Activated CD4-positive, alpha-beta T cell treated with anti-CD3 and anti-CD28 coated beads, Interleukin-2, amount 10 ng/mL, durations not matched to agents 7 days and 5 days (primary cell): Measurements from ENCODE around the gene ZNF516. TPM values are rescaled to one million over a fixed set of nuclear protein-coding genes. Genes with fewer than 3 reads are reported as not detected.

ENCODE experiments used
- CTCF ChIA-PET: fragments of 350-600 bp; sonication (Branson Sonifier 250); formaldehyde crosslinking; loops from one replicate; lab custom pipeline; 2021; ENCODE audit warnings: antibody characterized with exemption; lab: Charles Lee
- POLR2A ChIA-PET: fragments of 350-600 bp; sonication (Branson Sonifier 250); formaldehyde crosslinking; loops from one replicate; lab custom pipeline; 2021; ENCODE audit warnings: antibody characterized with exemption; lab: Charles Lee
- DNase-seq: peaks from one replicate; pipeline ENCODE4 v3.0.0-alpha.2; 2020
- H3K27ac Mint-ChIP-seq: one replicate; pipeline ENCODE4 v1.8.0; 2021; ENCODE audit warnings: mild to moderate bottlenecking, moderate library complexity, mixed read lengths
- H3K27me3 Mint-ChIP-seq: one replicate; pipeline ENCODE4 v1.8.0; 2021; ENCODE audit warnings: mixed read lengths
- H3K36me3 Mint-ChIP-seq: one replicate; pipeline ENCODE4 v1.8.0; 2021; ENCODE audit warnings: low read depth, mixed read lengths
- H3K4me1 Mint-ChIP-seq: one replicate; pipeline ENCODE4 v1.8.0; 2021; ENCODE audit warnings: mixed read lengths
- H3K4me3 Mint-ChIP-seq: one replicate; pipeline ENCODE4 v1.8.0; 2021; ENCODE audit warnings: mild to moderate bottlenecking, moderate library complexity, mixed read lengths
- H3K9me3 Mint-ChIP-seq: one replicate; pipeline ENCODE4 v1.8.0; 2021; ENCODE audit warnings: mixed read lengths
- total RNA-seq, 2 experiments: library from RNA; stranded (reverse); gene quantifications; one replicate each; pipeline ENCODE4 v1.2.3, GENCODE V29; 2021

ZNF516 gene
- total RNA-seq, 2 experiments from 2014 or later = 3.9 to 4.1 TPM

- Mint-ChIP-seq H3K4me1 (peaks cover 36% of the 10 kb centered on the region), H3K27me3 (peaks cover 55% of the 10 kb centered on the region), H3K27ac (peak overlapping the region; percentile 83), H3K36me3 (no peaks in the 10 kb centered on the region), H3K9me3 (no peaks in the 10 kb centered on the region), H3K4me3 (peak overlapping the region; percentile 89)
- ChIA-PET CTCF (interaction anchor here (0.6 kb wide), 1 partner anchor 13 kb away, joined by 3 read pairs; no protein-coding TSS in a partner anchor), POLR2A (no interaction called here)
- peak; percentile 21 for DNase-seq
Observed at GRCh38 chr18:76491776-76492668, 3.0 kb downstream of the ZNF516 start.

- ChIA-PET POLR2A (no interaction called here), CTCF (no interaction called here)
- Mint-ChIP-seq H3K27me3 (peaks cover 53% of the 10 kb centered on the region), H3K4me1 (peaks cover 36% of the 10 kb centered on the region), H3K4me3 (peak overlapping the region; percentile 89), H3K27ac (no peak overlapping the region), H3K9me3 (no peaks in the 10 kb centered on the region), H3K36me3 (no peaks in the 10 kb centered on the region)
- DNase-seq = peak; percentile 67
Observed at GRCh38 chr18:76491473-76491775, 3.6 kb downstream of the ZNF516 start.

GRCh38 chr18:76490670-76491472 lies 4.2 kb downstream of the ZNF516 start:
- Mint-ChIP-seq H3K4me1 (peaks cover 33% of the 10 kb centered on the region), H3K27me3 (peaks cover 50% of the 10 kb centered on the region), H3K9me3 (no peaks in the 10 kb centered on the region), H3K4me3 (peak overlapping the region; percentile 81), H3K36me3 (no peaks in the 10 kb centered on the region), H3K27ac (peak overlapping the region; percentile 82)
- ChIA-PET CTCF (no interaction called here), POLR2A (no interaction called here)
- DNase-seq = peak; percentile 57

- CTCF ChIA-PET = no interaction called here
- Mint-ChIP-seq H3K4me3 (peak overlapping the region; percentile 81), H3K9me3 (no peaks in the 10 kb centered on the region), H3K36me3 (no peaks in the 10 kb centered on the region), H3K27ac (no peak overlapping the region), H3K27me3 (peaks cover 44% of the 10 kb centered on the region), H3K4me1 (peaks cover 28% of the 10 kb centered on the region)
- DNase-seq = no peak
- POLR2A ChIA-PET = no interaction called here
Observed at GRCh38 chr18:76490033-76490432, 5.0 kb downstream of the ZNF516 start.

GRCh38 chr18:76489081-76489480 lies 6.0 kb downstream of the ZNF516 start:
- POLR2A ChIA-PET = interaction anchor here (0.6 kb wide), 1 partner anchor 14 kb away, joined by 3 read pairs; no protein-coding TSS in a partner anchor
- Mint-ChIP-seq H3K9me3 (no peaks in the 10 kb centered on the region), H3K4me3 (no peak overlapping the region), H3K27ac (no peak overlapping the region), H3K36me3 (no peaks in the 10 kb centered on the region), H3K27me3 (peaks cover 39% of the 10 kb centered on the region), H3K4me1 (peaks cover 24% of the 10 kb centered on the region)
- DNase-seq = no peak
- CTCF ChIA-PET = no interaction called here

GRCh38 chr18:76488190-76488589 lies 6.9 kb downstream of the ZNF516 start:
- Mint-ChIP-seq H3K9me3 (no peaks in the 10 kb centered on the region), H3K27me3 (peaks cover 31% of the 10 kb centered on the region), H3K4me3 (no peak overlapping the region), H3K27ac (no peak overlapping the region), H3K4me1 (peaks cover 15% of the 10 kb centered on the region), H3K36me3 (no peaks in the 10 kb centered on the region)
- no peak for DNase-seq
- POLR2A ChIA-PET = no interaction called here
- CTCF ChIA-PET = no interaction called here

GRCh38 chr18:76487782-76488181 lies 7.3 kb downstream of the ZNF516 start:
- ChIA-PET CTCF (no interaction called here), POLR2A (no interaction called here)
- Mint-ChIP-seq H3K9me3 (no peaks in the 10 kb centered on the region), H3K27ac (no peak overlapping the region), H3K4me3 (no peak overlapping the region), H3K4me1 (peaks cover 12% of the 10 kb centered on the region), H3K27me3 (peaks cover 31% of the 10 kb centered on the region), H3K36me3 (no peaks in the 10 kb centered on the region)
- no peak for DNase-seq

GRCh38 chr18:76487070-76487469 lies 8.0 kb downstream of the ZNF516 start:
- no peak for DNase-seq
- ChIA-PET CTCF (no interaction called here), POLR2A (no interaction called here)
- no peaks in the 10 kb centered on the region for H3K36me3 Mint-ChIP-seq
- peaks cover 31% of the 10 kb centered on the region for H3K27me3 Mint-ChIP-seq
- no peak overlapping the region for H3K4me3 Mint-ChIP-seq
- peaks cover 10% of the 10 kb centered on the region for H3K4me1 Mint-ChIP-seq
- no peaks in the 10 kb centered on the region for H3K9me3 Mint-ChIP-seq
- H3K27ac Mint-ChIP-seq = no peak overlapping the region

GRCh38 chr18:76486574-76486973 lies 8.5 kb downstream of the ZNF516 start:
- no peak for DNase-seq
- peaks cover 10% of the 10 kb centered on the region for H3K4me1 Mint-ChIP-seq
- no peak overlapping the region for H3K4me3 Mint-ChIP-seq
- ChIA-PET POLR2A (no interaction called here), CTCF (no interaction called here)
- H3K9me3 Mint-ChIP-seq = no peaks in the 10 kb centered on the region
- H3K27me3 Mint-ChIP-seq = peaks cover 31% of the 10 kb centered on the region
- no peak overlapping the region for H3K27ac Mint-ChIP-seq
- no peaks in the 10 kb centered on the region for H3K36me3 Mint-ChIP-seq

GRCh38 chr18:76486038-76486437 lies 9.0 kb downstream of the ZNF516 start:
- CTCF ChIA-PET = no interaction called here
- peaks cover 10% of the 10 kb centered on the region for H3K4me1 Mint-ChIP-seq
- no peaks in the 10 kb centered on the region for H3K9me3 Mint-ChIP-seq
- no peak for DNase-seq
- H3K27me3 Mint-ChIP-seq = peaks cover 31% of the 10 kb centered on the region
- H3K27ac Mint-ChIP-seq = no peak overlapping the region
- H3K36me3 Mint-ChIP-seq = no peaks in the 10 kb centered on the region
- H3K4me3 Mint-ChIP-seq = no peak overlapping the region
- POLR2A ChIA-PET = no interaction called here

GRCh38 chr18:76484749-76485387 lies 10.2 kb downstream of the ZNF516 start:
- no peak for DNase-seq
- POLR2A ChIA-PET = no interaction called here
- Mint-ChIP-seq H3K27ac (no peak overlapping the region), H3K9me3 (no peaks in the 10 kb centered on the region), H3K4me1 (no peaks in the 10 kb centered on the region), H3K4me3 (no peak overlapping the region), H3K27me3 (peaks cover 20% of the 10 kb centered on the region), H3K36me3 (no peaks in the 10 kb centered on the region)
- CTCF ChIA-PET = no interaction called here

- POLR2A ChIA-PET = no interaction called here
- Mint-ChIP-seq H3K27me3 (peaks cover 14% of the 10 kb centered on the region), H3K9me3 (no peaks in the 10 kb centered on the region), H3K27ac (no peak overlapping the region), H3K4me3 (no peak overlapping the region), H3K4me1 (no peaks in the 10 kb centered on the region), H3K36me3 (no peaks in the 10 kb centered on the region)
- CTCF ChIA-PET = interaction anchor here (0.6 kb wide), 1 partner anchor 38 kb away, joined by 3 read pairs; no protein-coding TSS in a partner anchor
- DNase-seq = no peak
Observed at GRCh38 chr18:76483780-76484179, 11.3 kb downstream of the ZNF516 start.
